ENCODE results near the gene RNU1-3.
"Not testable (repeated sequence)": the region's sequence is repeated elsewhere in the genome, so short reads cannot be mapped to it uniquely, and the experiment has no call there.

The RNU1-3 gene

DNA sequence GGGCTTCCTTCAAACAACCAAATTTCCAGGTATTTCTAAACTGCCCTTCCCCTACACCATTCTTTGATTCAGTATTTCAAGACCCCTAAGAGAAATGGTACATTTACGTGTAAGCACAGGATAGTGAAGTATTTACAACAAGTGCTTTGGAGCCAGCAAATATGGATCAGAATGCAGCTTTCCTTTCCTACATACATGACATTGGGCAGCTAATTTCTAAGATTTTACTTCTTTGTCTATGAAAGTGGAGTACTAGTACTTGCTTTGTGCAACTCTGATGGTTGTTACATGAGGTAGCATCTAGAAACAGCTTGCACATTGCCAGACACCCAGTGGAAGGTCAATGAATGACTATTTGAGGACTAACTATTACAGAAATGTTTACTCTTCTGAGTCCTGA lies 15.2 kb downstream of the RNU1-3 start:
- not testable (repeated sequence) for DNase-seq

DNA sequence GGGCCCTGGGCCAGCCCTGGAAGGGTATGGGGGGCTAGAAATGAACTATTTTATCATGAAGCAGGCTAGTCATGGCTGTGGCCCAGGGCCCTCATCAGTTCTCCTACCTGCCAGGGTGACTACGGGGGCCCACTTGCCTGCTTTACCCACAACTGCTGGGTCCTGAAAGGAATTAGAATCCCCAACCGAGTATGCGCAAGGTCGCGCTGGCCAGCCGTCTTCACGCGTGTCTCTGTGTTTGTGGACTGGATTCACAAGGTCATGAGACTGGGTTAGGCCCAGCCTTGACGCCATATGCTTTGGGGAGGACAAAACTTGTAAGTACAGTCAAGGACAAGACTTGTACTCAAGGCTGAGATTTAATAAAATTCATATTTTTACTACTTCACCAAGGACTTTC lies 16.8 kb downstream of the RNU1-3 start:
- DNase-seq, result not testable (repeated sequence)

DNA sequence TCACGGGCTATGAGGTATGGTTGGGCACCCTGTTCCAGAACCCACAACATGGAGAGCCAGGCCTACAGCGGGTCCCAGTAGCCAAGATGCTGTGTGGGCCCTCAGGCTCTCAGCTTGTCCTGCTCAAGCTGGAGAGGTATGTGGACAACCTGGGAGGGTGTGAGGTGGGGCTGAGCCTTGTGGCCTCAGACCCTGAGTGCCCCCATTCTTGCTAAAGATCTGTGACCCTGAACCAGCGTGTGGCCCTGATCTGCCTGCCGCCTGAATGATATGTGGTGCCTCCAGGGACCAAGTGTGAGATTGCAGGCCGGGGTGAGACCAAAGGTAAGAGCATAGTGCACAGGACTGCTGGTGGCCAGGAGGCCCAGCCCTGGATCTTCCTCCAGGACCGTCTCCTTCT lies 17.4 kb downstream of the RNU1-3 start:
- not testable (repeated sequence) for DNase-seq

DNA sequence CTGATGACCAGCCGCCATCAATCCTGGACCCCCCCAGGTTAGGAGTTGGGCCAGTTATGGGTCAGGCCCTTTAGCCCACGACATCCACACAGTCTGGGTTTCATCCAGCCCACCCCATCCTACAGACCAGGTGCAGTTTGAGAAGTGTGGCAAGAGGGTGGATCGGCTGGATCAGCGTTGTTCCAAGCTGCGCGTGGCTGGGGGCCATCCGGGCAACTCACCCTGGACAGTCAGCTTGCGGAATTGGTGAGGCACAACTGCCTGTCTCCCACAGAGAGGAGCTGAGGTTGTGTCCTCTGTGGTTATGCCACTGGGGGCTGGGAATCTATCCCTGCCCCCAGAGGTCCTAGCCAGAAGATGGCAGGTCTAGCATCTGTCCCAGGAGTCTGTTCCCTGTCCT lies 18.0 kb downstream of the RNU1-3 start:
- DNase-seq, result not testable (repeated sequence)

DNA sequence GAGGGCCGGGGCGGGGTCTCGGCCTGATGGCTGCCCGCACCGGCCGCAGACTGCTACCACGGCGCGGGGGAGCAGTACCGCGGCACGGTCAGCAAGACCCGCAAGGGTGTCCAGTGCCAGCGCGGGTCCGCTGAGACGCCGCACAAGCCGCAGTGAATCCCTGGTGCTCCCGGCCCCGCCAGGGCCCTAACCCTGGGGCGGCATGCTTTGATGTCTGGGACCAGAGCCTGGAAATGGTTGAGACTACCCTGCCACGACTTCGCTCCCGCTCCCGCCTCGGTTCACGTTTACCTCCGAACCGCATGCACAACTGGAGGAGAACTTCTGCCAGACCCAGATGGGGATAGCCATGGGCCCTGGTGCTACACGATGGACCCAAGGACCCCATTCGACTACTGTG lies 18.5 kb downstream of the RNU1-3 start:
- not testable (repeated sequence) for DNase-seq

DNA sequence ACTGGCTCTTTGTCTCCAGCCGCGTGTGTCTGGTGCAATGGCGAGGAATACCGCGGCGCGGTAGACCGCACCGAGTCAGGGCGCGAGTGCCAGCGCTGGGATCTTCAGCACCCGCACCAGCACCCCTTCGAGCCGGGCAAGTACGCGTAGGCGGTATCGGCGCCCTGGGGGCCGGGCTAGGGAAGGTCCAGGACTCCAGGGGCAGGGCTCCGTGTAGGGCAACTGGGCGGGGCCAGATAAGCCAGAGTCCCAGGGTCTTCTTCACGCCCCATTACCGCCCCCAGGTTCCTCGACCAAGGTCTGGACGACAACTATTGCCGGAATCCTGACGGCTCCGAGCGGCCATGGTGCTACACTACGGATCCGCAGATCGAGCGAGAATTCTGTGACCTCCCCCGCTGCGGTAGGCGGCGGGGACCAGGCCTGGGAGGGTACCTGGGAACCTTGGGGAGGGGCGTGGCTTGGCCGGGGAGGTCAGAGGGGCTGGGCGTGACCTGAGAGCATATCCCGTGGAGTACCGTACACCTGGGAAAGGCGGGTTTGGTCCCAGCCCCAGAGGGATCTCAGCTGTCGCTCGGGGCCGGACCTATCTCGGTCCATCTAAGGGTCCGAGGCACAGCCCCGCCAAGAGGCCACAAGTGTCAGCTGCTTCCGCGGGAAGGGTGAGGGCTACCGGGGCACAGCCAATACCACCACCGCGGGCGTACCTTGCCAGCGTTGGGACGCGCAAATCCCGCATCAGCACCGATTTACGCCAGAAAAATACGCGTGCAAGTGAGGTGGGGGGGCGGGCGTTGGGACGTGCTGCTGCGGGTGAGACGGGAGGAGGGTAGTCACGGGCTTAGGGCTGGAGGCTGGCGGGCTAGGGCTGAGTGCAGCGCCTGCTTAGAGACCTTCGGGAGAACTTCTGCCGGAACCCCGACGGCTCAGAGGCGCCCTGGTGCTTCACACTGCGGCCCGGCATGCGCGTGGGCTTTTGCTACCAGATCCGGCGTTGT lies 19.3 kb downstream of the RNU1-3 start:
- peak; percentile 26 for DNase-seq

DNA sequence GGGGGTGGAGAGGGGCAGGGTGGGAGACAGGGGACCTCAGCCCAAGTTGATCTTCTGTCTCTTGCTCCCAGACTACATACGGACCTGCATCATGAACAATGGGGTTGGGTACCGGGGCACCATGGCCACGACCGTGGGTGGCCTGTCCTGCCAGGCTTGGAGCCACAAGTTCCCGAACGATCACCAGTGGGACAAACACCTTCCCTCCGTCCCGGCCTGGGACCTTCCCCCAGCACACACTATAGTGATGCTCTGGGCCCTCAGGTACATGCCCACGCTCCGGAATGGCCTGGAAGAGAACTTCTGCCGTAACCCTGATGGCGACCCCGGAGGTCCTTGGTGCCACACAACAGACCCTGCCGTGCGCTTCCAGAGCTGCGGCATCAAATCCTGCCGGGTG lies 20.0 kb downstream of the RNU1-3 start:
- not testable (repeated sequence) for DNase-seq

DNA sequence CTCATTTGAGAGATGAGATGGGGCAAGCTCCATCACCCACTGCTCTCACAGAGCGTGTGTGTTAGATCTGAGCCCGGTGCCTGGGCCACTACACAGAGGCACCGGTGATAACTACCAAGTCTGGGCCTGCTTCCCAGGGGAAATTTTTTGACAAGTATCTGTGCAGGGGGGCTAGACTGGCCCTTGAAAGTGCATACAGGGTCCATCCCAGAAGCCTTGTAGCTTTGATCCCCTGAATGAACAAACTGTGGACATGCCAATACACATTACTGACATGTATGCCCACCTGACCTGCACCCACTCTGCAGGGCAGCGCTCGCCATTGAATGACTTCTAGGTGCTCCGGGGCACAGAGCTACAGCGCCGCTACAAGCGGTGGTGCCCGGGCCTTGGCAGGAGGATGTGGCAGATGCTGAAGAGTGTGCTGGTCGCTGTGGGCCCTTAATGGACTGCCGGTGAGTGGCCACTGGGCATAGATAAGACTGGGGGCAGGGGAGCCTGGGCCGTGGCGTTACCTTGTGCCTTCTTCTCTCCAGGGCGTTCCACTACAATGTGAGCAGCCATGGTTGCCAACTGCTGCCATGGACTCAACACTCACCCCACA lies 20.6 kb downstream of the RNU1-3 start:
- peak; percentile 12 for DNase-seq

DNA sequence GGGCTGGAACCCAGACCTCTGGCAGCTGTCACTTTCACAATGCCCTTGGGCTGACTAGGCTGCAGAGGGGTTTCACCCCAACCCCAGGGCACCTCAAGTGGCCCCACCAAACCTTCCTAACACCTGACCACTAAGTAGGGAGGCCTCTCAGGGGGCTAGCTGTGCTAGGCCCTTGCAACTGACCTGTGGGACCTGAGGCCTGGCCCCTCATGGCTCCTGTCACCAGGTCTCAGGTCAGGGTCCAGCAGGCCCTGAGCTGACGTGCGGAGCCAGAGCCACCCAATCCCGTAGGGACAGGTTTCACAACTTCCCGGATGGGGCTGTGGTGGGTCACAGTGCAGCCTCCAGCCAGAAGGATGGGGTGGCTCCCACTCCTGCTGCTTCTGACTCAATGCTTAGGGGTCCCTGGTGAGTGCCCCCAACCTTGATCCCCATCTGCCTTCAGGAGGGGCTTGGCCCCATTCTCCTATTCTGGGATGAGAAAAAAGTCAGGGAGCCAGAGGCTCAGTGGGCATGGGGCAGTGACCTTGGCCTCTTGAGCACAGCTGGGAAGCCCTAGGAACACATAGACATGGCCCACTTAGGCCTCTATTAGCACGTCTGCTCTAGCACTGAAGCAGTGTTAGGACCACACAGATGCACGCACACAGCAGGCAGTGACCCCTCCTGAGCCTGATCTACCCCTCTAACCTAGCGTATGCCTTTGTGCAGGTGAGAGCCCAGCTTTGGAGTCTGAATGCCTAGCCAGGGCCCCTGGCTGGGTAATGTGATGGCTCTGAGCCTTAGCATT lies 21.3 kb downstream of the RNU1-3 start:
- peak; percentile 22 for DNase-seq

DNA sequence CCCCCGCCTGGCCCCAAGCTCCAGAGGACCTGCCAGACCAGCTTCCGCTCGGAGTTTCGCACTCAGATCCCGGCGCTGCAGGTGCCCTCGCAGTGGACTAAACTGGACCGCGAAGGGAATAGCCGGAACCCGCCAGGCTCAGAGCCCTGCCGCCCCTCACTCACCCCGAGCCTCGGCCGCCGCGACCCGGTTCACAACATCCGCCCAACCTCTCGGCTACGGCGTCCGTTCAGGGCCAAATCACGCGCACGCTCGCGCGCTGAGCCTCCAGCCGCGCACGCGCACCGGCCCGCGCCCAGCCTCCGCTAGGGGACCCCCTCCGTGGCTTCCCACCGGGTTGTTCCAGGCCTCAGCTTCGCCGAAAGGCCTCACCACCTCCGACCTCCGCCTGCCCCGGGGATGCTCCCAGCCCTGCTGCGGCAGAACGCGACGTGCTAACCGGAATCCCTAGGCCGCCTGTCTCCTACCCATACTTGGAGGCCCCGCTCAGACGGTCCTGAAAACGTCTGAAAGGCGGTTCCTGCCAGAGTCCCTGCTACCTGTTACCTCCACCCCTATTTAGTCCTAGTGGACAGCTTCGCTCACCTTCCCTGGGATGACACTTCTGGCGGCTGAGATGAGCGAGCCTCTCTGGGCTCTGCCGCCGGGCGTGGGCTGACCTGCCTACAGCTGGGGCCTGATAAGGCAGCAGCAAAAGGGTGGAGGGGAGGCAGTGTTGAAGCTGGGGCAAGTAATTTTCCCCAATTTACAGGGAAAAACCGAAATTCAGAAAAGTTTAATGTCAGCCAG lies 22.1 kb downstream of the RNU1-3 start:
- DNase-seq, result peak; percentile 100

DNA sequence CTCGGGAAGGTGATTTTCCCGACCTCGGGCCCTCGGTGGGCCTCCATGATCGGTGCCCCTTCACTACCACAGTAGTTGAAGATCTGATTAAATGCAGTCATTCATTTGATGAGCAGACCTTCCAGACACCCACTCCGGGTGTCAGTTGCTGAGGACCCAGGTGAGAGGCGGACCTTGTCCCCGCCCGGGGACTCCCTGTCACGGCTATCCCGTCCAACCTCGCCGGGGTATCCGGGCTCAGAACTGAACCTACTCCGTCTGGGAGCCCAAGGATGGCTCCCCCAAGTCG lies 22.6 kb downstream of the RNU1-3 start:
- DNase-seq, result no peak

DNA sequence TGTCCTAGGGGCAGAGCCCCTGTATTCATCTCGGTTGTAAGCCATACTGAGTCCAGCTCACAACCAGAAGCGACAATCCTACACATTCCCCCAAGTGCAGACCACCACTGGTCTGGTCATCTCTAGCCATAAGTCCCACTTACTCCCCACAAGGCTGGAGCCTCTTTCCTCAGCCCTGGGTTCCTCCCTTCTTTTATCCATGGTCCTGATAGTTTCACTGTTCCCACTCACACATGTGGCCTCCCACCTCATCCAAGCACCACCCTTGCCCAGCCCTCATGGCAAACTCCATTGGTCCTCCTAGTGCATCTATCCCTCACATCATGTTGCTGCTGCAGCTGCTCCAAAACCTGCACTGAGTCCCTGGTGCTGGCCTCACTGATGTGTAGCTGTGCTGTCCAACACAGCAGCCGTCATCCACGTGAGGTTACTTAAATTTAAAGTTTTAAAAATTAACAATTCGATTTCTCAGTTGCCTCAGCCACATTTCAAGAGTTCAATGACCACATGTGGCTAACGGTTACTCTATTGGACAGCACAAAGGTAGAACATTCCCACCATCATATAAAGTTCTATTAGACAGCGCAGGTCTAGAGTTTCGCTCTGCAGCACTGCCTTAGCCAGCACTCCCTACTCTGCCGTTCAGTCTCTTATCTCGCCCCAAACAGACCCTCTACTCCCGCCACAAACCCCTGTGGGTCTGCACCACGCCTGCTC lies 23.1 kb downstream of the RNU1-3 start:
- DNase-seq, result peak; percentile 10

DNA sequence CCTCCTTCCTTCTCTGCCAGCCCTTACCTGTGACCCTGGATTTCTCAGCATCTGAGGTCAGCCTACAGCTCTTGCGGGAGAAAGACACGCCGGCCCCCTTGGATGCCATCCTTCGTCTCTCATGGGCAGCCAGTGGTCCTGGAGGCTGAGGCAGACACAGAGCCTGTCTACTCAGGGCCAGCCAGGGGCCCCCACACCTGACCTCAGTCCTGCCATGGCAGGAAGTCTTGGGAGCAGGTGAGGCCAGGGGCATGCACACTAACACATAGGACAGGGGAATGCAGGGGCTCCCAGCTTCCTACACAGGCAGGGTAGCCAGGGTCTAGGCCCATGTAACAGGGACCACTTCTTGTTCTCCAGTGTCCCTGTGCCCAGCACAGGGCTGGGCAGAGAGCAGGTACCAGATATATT lies 23.7 kb downstream of the RNU1-3 start:
- DNase-seq, result peak; percentile 18

DNA sequence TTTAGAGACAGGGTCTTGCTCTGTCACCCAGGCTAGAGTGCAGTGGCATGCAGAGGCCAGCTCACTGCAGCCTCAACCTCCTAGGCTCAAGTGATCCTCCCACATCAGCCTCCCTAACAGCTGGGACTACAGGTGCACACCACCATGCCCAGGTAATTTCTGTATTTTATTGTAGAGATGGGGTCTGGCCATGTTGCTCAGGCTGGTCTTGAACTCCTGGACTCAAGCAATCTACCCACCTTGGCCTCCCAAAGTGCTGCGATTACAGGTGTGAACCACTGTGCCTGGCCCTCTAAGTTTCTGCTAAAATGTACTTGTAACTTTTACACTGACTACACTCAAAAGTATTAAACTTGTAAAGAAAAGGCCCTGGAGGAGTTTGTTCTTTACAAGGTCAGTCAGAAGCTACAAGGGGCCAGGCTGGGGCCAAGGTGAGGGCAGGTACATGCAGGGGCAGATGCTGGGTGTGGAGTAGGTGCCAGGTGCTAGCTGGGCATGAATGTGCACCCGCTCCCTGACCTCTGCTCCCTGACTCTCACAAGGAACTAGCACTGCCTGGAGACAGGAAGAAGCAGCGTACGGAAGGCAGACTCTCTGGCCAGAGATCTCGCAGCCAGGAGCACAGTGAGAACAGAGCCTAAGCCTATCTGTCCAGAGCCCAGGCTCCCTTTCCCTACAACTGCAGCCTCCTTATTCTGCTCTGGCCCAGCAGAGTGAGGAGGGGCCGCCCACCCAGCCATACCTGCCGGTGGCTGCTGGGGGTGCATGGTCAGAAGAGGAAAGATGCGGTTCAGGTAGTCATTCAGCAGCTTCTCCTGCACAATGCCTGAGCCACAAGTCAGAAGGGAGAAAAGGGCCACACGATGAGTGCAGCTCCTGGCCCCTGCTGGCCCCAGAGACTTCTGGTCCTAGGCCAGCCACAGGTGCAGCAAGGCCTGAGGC lies 24.5 kb downstream of the RNU1-3 start:
- peak; percentile 9 for DNase-seq

DNA sequence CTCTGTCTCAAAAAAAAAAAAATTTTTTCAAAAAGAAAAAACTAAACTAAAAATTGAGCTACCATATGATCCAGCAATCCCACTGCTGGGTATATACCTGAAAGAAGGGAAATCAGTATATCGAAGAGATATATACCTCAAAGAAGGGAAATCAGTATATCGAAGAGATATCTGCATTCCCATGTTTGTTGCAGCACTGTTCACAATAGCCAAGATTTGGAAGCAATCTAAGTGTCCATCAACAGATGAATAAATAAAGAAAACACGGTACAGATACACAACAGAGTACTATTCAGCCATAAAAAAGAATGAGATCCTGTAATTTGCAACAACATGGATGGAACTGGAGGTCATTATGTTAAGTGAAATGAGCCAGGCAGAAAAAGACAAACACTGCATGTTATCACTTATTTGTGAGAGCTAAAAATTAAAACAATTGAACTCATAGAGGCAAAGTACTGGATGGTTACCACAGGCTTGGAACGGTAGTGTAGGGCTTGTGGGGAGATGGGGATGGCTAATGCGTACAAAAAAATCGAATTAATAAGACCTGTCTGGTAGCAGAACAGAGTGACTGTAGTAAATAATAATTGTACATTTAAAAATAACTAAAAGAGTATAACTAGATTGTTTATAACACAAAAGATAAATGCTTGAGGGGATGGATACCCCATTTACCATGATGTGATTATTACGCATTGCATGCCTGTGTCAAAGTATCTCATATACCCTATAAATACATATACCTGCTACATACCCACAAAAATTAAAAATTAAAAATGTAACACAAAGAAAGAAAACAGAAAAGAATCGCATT lies 25.4 kb downstream of the RNU1-3 start:
- DNase-seq, result not testable (repeated sequence)

DNA sequence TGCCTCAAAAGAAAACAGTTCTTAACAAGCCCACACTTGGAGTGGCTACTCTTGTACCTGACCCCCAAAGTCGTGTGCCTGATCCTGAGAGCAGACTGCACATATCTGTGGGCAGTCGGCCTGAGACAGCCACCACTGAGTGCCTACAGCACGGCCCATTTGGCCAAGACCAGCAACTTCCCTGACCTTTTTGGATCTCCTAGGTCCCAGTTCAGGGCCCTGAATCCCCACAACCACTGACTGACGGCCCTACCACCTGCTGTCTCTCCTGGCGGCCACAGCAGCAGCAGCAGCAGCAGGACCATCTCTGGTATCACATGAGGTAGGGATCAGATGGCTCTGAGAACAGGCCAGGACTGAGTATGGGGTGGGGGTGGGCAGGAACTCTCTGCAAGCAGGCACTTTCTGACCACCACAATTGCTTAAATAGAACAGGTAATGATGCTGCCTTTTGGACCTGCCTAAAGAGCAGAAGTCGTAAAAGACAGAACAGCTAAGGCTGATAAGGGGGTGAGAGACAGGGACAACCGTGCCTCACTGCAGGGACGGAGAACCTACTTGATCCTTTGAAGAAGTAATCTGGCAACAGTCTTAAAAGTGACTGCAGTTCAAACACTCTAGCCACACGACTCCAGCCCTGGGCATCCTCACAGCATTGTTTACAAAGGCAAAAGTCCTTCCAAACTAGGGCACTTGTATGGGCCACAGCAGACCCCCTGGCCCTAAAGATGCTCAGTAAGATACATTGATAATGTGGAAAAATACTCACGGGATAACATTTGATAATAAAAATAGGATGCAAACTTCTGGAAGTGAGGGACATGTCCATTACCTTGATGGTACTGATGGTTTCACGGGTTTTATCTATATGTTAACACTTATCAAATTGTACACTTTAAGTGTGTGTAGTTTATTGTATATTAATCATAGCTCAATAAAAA lies 27.4 kb downstream of the RNU1-3 start:
- peak; percentile 8 for DNase-seq

DNA sequence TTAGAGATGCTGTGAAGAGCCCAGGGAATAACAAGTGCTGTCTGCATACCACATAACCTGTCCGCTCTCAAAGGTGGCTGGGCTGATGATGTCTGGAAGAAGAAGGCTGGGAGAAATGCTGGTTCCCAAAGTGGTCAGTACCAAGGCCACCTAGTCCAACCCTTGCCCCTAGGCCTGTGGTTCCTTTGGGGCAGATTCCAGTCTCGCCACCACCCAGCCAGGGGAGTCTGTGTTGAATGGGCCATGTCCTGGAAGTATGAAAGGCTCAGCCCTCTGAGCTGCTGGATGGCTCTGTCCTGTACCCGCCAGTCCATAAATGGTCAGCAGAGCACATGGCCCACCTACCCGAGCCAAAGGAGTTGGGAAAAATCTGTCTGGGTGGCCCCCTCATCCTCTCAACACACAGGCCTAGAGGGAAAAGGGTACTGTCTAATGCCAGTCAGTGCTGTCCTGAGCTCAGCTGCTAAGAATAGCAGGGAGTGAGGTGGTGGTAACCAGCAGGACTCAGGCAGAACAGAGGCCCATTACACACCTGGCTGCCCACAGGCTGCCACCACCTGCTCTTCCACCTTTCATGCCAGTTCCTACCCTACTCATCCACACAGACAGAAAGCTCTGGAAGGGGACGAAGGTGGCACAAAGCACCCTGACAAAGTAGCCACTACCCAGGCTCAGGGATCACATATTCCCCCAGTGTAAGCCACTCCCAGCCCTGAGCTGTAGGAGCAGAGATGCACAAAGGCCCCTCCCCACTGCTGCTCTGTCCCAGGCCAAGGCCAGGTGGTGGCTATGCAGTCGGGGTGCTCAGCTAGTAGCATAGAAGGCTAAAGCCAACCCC lies 28.6 kb downstream of the RNU1-3 start:
- not testable (repeated sequence) for DNase-seq

Data from activated CD4-positive, alpha-beta T cell treated with anti-CD3 and anti-CD28 coated beads for 1 hour (primary cell).